ENCODE data around the gene DNAJC1. TPM values are rescaled to one million over a fixed set of nuclear protein-coding genes. Genes with fewer than 3 reads are reported as not detected.

Gene DNAJC1
- total and polyA plus RNA-seq, 2 of the 8 experiments (the other 6 are each of a cell fraction or from before 2014, with no cell fraction given) = 6.8 to 14.8 TPM

GRCh38 chr10:21764466-21765189 lies 238.9 kb downstream of the DNAJC1 start:
- H2BK12ac ChIP-seq (ENCODE audit: low read depth, low read length) = no peak overlapping the region
- no peak overlapping the region for H3K4me3 ChIP-seq (ENCODE audit: extremely low read depth in 1 of 4, insufficient read depth in 2 of 4, low read depth in 3 of 4, low read length in 4 of 4)
- no peak overlapping the region for H2AFZ ChIP-seq (ENCODE audit: low read length)
- H4K91ac ChIP-seq (replicated peaks; ENCODE audit: insufficient read length, low read length) = no peak overlapping the region
- H4K5ac ChIP-seq (ENCODE audit: insufficient read length, low read depth, low read length) = no peak overlapping the region
- H3K4ac ChIP-seq (replicated peaks; ENCODE audit: insufficient read length, low read depth, low read length) = no peak overlapping the region
- no peaks in the 10 kb centered on the region for H3K79me1 ChIP-seq (ENCODE audit: low read depth, low read length)
- CTCF ChIA-PET (ENCODE audit: partially characterized antibody) = interaction anchor here (0.5 kb wide), 1 partner anchor 126 kb away, joined by 3 read pairs; no protein-coding TSS in a partner anchor
- H3K79me2 ChIP-seq (ENCODE audit: control insufficient read depth in 1 of 2, insufficient read depth in 2 of 2, low read length in 2 of 2) = no peaks in the 10 kb centered on the region
- H4K20me1 ChIP-seq (replicated peaks in 1 of 2; ENCODE audit: control insufficient read depth in 1 of 2, insufficient read depth in 2 of 2, low read length in 2 of 2) = no peaks in the 10 kb centered on the region
- no peaks in the 10 kb centered on the region for H3K36me3 ChIP-seq (ENCODE audit: control insufficient read depth in 2 of 4, insufficient read depth in 4 of 4, low read length in 3 of 4)
- no peak overlapping the region for H4K8ac ChIP-seq (ENCODE audit: extremely low read depth, insufficient read depth, low read length)
- H2AK5ac ChIP-seq (ENCODE audit: low read depth, low read length) = no peak overlapping the region
- H3K18ac ChIP-seq (ENCODE audit: extremely low read depth, low read length) = no peak overlapping the region
- no peak overlapping the region for H3K56ac ChIP-seq (replicated peaks; ENCODE audit: insufficient read length, low read depth, low read length)
- H3K23ac ChIP-seq (ENCODE audit: insufficient read length) = no peak overlapping the region
- no peak overlapping the region for H2BK5ac ChIP-seq (ENCODE audit: low read depth, low read length)
- H3K4me1 ChIP-seq (replicated peaks in 1 of 4; ENCODE audit: control insufficient read depth in 3 of 4, insufficient read depth in 4 of 4, low read length in 3 of 4) = no peaks in the 10 kb centered on the region
- H2BK120ac ChIP-seq (replicated peaks; ENCODE audit: low read depth, low read length) = no peak overlapping the region
- H3K9me3 ChIP-seq (ENCODE audit: insufficient read depth in 2 of 2, low read depth in 1 of 2, low read length in 1 of 2) = no peaks in the 10 kb centered on the region
- H3K27me3 ChIP-seq (replicated peaks in 1 of 4; ENCODE audit: control insufficient read depth in 3 of 4, extremely low read depth in 1 of 4, insufficient read depth in 3 of 4, low read length in 3 of 4) = no peaks in the 10 kb centered on the region
- FAIRE-seq (no peak), DNase-seq (ENCODE audit: low read depth in 1 of 2, low spot score in 2 of 2) (no peak)
- POLR2A ChIA-PET (ENCODE audit: partially characterized antibody) = interaction anchor here (0.6 kb wide), 1 partner anchor 256 kb away, joined by 3 read pairs; no protein-coding TSS in a partner anchor
- WGBS, 2 experiments (ENCODE audit: extremely low coverage in 1 of 2, insufficient coverage in 1 of 2, insufficient read length in 1 of 2, insufficient replicate concordance in 2 of 2, low coverage in 1 of 2, low lambda C conversion rate in 2 of 2, missing lambda C conversion rate in 1 of 2) = 90% methylated on average over 5 of the region's 5 CpGs; no CpG with 5 or more reads in 1 of the 2 experiments
- no peak overlapping the region for H2BK15ac ChIP-seq (ENCODE audit: low read length)
- H3K4me2 ChIP-seq (ENCODE audit: insufficient read depth in 1 of 2, low read depth in 2 of 2, low read length in 2 of 2) = no peak overlapping the region
- H3K14ac ChIP-seq (ENCODE audit: insufficient read length) = no peak overlapping the region
- H3K9ac ChIP-seq (replicated peaks in 1 of 4; ENCODE audit: extremely low read depth in 1 of 4, low read depth in 3 of 4, low read length in 3 of 4) = no peak overlapping the region
- no peak overlapping the region for H2BK20ac ChIP-seq (ENCODE audit: low read length)
- H3K23me2 ChIP-seq (ENCODE audit: low read depth, low read length) = no peaks in the 10 kb centered on the region
- no peak overlapping the region for H3K27ac ChIP-seq (ENCODE audit: low read depth, low read length)
- TF ChIP-seq SAP30 (IDR thresholded peaks at IDR 0.05; ENCODE audit: insufficient read depth, insufficient replicate concordance, low read length) (no peak), SIX5 (IDR thresholded peaks at IDR 0.05; ENCODE audit: low read depth, low read length) (no peak), TAF1 (IDR thresholded peaks at IDR 0.05; ENCODE audit: low read depth, low read length) (no peak), YY1 (IDR thresholded peaks at IDR 0.05; ENCODE audit: low read depth, low read length) (no peak), CHD1 (IDR thresholded peaks at IDR 0.05; ENCODE audit: low read depth, low read length) (no peak), RFX5 (IDR thresholded peaks at IDR 0.05; ENCODE audit: borderline replicate concordance, low read depth, low read length) (no peak), FOSL1 (IDR thresholded peaks at IDR 0.05; ENCODE audit: insufficient read depth, low read depth, low read length) (no peak), RXRA (IDR thresholded peaks at IDR 0.05; ENCODE audit: insufficient read depth, low read depth, low read length) (no peak), EGR1 (IDR thresholded peaks at IDR 0.05; ENCODE audit: borderline replicate concordance, low read depth, low read length) (no peak)
- TF ChIP-seq, protein P1, sequence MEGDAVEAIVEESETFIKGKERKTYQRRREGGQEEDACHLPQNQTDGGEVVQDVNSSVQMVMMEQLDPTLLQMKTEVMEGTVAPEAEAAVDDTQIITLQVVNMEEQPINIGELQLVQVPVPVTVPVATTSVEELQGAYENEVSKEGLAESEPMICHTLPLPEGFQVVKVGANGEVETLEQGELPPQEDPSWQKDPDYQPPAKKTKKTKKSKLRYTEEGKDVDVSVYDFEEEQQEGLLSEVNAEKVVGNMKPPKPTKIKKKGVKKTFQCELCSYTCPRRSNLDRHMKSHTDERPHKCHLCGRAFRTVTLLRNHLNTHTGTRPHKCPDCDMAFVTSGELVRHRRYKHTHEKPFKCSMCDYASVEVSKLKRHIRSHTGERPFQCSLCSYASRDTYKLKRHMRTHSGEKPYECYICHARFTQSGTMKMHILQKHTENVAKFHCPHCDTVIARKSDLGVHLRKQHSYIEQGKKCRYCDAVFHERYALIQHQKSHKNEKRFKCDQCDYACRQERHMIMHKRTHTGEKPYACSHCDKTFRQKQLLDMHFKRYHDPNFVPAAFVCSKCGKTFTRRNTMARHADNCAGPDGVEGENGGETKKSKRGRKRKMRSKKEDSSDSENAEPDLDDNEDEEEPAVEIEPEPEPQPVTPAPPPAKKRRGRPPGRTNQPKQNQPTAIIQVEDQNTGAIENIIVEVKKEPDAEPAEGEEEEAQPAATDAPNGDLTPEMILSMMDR (IDR thresholded peaks at IDR 0.05; ENCODE audit: control extremely low read depth in 1 of 3, insufficient read depth in 1 of 3, low read depth in 1 of 3, low read length in 3 of 3) = no peak
